B cell (primary cell): ENCODE results near the gene MGAT4B. TPM values are rescaled to one million over a fixed set of nuclear protein-coding genes. Genes with fewer than 3 reads are reported as not detected.

ENCODE experiments used
- ATAC-seq: fragments of 200-7000 bp; cut with Tn5 transposase; one replicate; pipeline ENCODE4 v1.10.0; 2021; ENCODE audit warnings: low read depth, mild to moderate bottlenecking, moderate number of reproducible peaks, moderate library complexity
- CTCF ChIA-PET: fragments of 350-600 bp; sonication (Branson Sonifier 250); formaldehyde crosslinking; loops from one replicate; lab custom pipeline; 2021; ENCODE audit warnings: antibody characterized with exemption, inconsistent platforms; lab: Charles Lee
- POLR2A ChIA-PET: fragments of 350-600 bp; sonication (Branson Sonifier 250); formaldehyde crosslinking; loops from one replicate; lab custom pipeline; 2021; ENCODE audit warnings: antibody characterized with exemption; lab: Charles Lee
- DNase-seq: peaks from one replicate; pipeline ENCODE4 v3.0.0; 2013
- H2AFZ ChIP-seq: 2 replicates; pipeline ENCODE4 v1.6.1; 2012; ENCODE audit warnings: mild to moderate bottlenecking, low read depth, low read length; ENCODE audit not compliant: insufficient read depth, poor library complexity, severe bottlenecking
- H3K27ac ChIP-seq, 2 donors: 1 replicate in 1 of 2; 2 replicates in 1 of 2; pipeline ENCODE4 v1.5.1; 2012 to 2013; ENCODE audit warnings: low read length in 2 of 2, mild to moderate bottlenecking in 2 of 2, moderate library complexity in 1 of 2
- H3K27me3 ChIP-seq, 4 experiments: fragments of 200-600 bp in 1 of 4; sonication (generic) in 1 of 4; replicated peaks in 1 of 4; 1 replicate in 2 of 4; 2 replicates in 2 of 4; pipeline versions ENCODE4 v1.6.1 to v1.7.0; 2013 to 2016; ENCODE audit warnings: low read length in 3 of 4, mild to moderate bottlenecking in 2 of 4, mixed read lengths in 1 of 4, moderate library complexity in 1 of 4; ENCODE audit not compliant: insufficient read depth in 4 of 4, control insufficient read depth in 3 of 4; ENCODE audit errors: control extremely low read depth in 1 of 4
- H3K36me3 ChIP-seq, 2 experiments: replicated peaks in 1 of 2; 1 replicate in 1 of 2; 2 replicates in 1 of 2; pipeline versions ENCODE4 v1.6.1 to v1.7.1; 2013; ENCODE audit warnings: low read length in 1 of 2; ENCODE audit not compliant: insufficient read depth in 2 of 2, control insufficient read depth in 1 of 2; ENCODE audit errors: control extremely low read depth in 1 of 2, extremely low read depth in 1 of 2
- H3K4me1 ChIP-seq, 2 donors: fragments of 200-600 bp in 1 of 2; sonication (generic) in 1 of 2; 1 replicate in 1 of 2; 2 replicates in 1 of 2; pipeline versions ENCODE4 v1.5.1 to v1.6.1; 2013 to 2017; ENCODE audit warnings: low read length in 2 of 2; ENCODE audit not compliant: control insufficient read depth in 2 of 2, insufficient read depth in 2 of 2
- H3K4me2 ChIP-seq: replicated peaks from 2 replicates; pipeline ENCODE3; 2012; ENCODE audit warnings: mild to moderate bottlenecking, low read depth, low read length; ENCODE audit not compliant: poor library complexity, severe bottlenecking
- H3K4me3 ChIP-seq, 5 experiments: fragments of 200-600 bp in 1 of 5; sonication (generic) in 1 of 5; 1 replicate in 3 of 5; 2 replicates in 2 of 5; pipeline versions ENCODE4 v1.5.1 to v1.7.0; 2011 to 2016; ENCODE audit warnings: low read length in 4 of 5, mild to moderate bottlenecking in 4 of 5, low read depth in 2 of 5, control low read depth in 1 of 5, moderate library complexity in 1 of 5; ENCODE audit not compliant: insufficient read depth in 1 of 5; ENCODE audit errors: control extremely low read depth in 1 of 5, extremely low read depth in 1 of 5
- H3K79me2 ChIP-seq: fragments of 200-600 bp; sonication (generic); one replicate; pipeline ENCODE4 v1.6.0; 2016; ENCODE audit warnings: low read length; ENCODE audit not compliant: control insufficient read depth, insufficient read depth
- H3K9ac ChIP-seq: fragments of 200-600 bp; sonication (generic); 2 replicates; pipeline ENCODE4 v1.6.1; 2017; ENCODE audit warnings: mild to moderate bottlenecking, low read length, moderate library complexity
- H3K9me3 ChIP-seq, 3 donors: one replicate each; pipeline versions ENCODE4 v1.6.1 to v1.7.1; 2013; ENCODE audit warnings: low read length in 2 of 3; ENCODE audit not compliant: control insufficient read depth in 2 of 3, insufficient read depth in 1 of 3; ENCODE audit errors: control extremely low read depth in 1 of 3
- H4K20me1 ChIP-seq: 2 replicates; pipeline ENCODE4 v1.6.0; 2012; ENCODE audit warnings: mild to moderate bottlenecking, low read length; ENCODE audit not compliant: insufficient read depth, control insufficient read depth, poor library complexity, severe bottlenecking
- H3K27ac Mint-ChIP-seq: one replicate; pipeline ENCODE4 v1.8.0; 2021; ENCODE audit warnings: mixed read lengths
- H3K27me3 Mint-ChIP-seq: one replicate; pipeline ENCODE4 v1.8.0; 2021; ENCODE audit warnings: mixed read lengths
- H3K4me1 Mint-ChIP-seq: one replicate; pipeline ENCODE4 v1.8.0; 2021; ENCODE audit warnings: mixed read lengths
- H3K4me3 Mint-ChIP-seq: one replicate; pipeline ENCODE4 v1.8.0; 2021; ENCODE audit warnings: mixed read lengths
- H3K9me3 Mint-ChIP-seq: one replicate; pipeline ENCODE4 v1.8.0; 2022; ENCODE audit warnings: mixed read lengths; ENCODE audit not compliant: insufficient read depth
- CTCF ChIP-seq: fragments of 200-600 bp; IDR thresholded peaks from one replicate; pipeline ENCODE4 v1.8.0; 2022; ENCODE audit warnings: antibody characterized with exemption, mild to moderate bottlenecking
- EZH2 ChIP-seq: IDR thresholded peaks from 2 replicates; pipeline ENCODE4 v1.6.1; 2012; ENCODE audit warnings: borderline replicate concordance, low read depth, mild to moderate bottlenecking, moderate library complexity, low read length; ENCODE audit not compliant: insufficient read depth, poor library complexity, severe bottlenecking
- WGBS: methylation state at CpG from one replicate; pipeline ENCODE4 v1.1.5; 2013; ENCODE audit warnings: missing lambda C conversion rate; ENCODE audit not compliant: insufficient coverage; 5-methylcytosine and 5-hydroxymethylcytosine counted together
- intact Hi-C: fragments of 100-400 bp; cut with micrococcal nuclease; formaldehyde crosslinking; loops from one replicate; pipeline ENCODE4 v1.10.0; 2022
- polyA plus RNA-seq: library from polyadenylated mRNA; depleted of rRNA; stranded (reverse); fragments of >200 nt; gene quantifications from 2 replicates; pipeline ENCODE4 v1.2.3, GENCODE V29; 2012
- total RNA-seq, 2 donors: library from RNA; stranded (reverse); fragments of 120-200 nt in 1 of 2; gene quantifications; 1 replicate in 1 of 2; 2 replicates in 1 of 2; pipeline versions ENCODE4 v1.2.3 to v1.2.4, GENCODE V29; 2013 to 2022

Gene MGAT4B
- total and polyA plus RNA-seq, 2 donors (not counting 1 experiment from before 2014, with no cell fraction given) = 105 to 165 TPM

- CTCF ChIA-PET = interaction anchor here (2.2 kb wide), 1 partner anchor 28 kb away, joined by 7 read pairs; no protein-coding TSS in a partner anchor
- H3K27ac Mint-ChIP-seq = no peak overlapping the region
These were observed 32.2 kb downstream of the MGAT4B start for GRCh38 chr5:179774442-179774841.

GRCh38 chr5:179773686-179774040 lies 33.0 kb downstream of the MGAT4B start:
- Histone ChIP-seq H3K4me2 (no peak overlapping the region), H2AFZ (no peak overlapping the region), H3K4me1 (no peaks in the 10 kb centered on the region), H3K9ac (no peak overlapping the region), H3K27me3 (no peaks in the 10 kb centered on the region), H3K27ac (no peak overlapping the region), H3K9me3 (no peaks in the 10 kb centered on the region), H3K36me3 (peaks cover 2 to 81% of the 10 kb centered on the region in 2 experiments), H3K4me3 (no peak overlapping the region), H4K20me1 (peaks cover 5% of the 10 kb centered on the region), H3K79me2 (peaks cover 28% of the 10 kb centered on the region)
- CTCF ChIA-PET = interaction anchor here (2.2 kb wide), 1 partner anchor 29 kb away, joined by 7 read pairs; no protein-coding TSS in a partner anchor
- ATAC-seq (no peak), DNase-seq (no peak)
- Mint-ChIP-seq H3K27me3 (no peaks in the 10 kb centered on the region), H3K9me3 (no peaks in the 10 kb centered on the region), H3K4me1 (peaks cover 1% of the 10 kb centered on the region), H3K4me3 (no peak overlapping the region), H3K27ac (no peak overlapping the region)
- TF ChIP-seq EZH2 = no peak
- POLR2A ChIA-PET = no interaction called here
- 98% methylated on average over 9 of the region's 9 CpGs for WGBS
- intact Hi-C loops = no loop called here

More at GRCh38 chr5:179774442-179774841, 32.2 kb downstream of the MGAT4B start:
- no peak overlapping the region for H2AFZ ChIP-seq
- no peaks in the 10 kb centered on the region for H3K9me3 ChIP-seq
- Mint-ChIP-seq H3K27me3 (no peaks in the 10 kb centered on the region), H3K9me3 (no peaks in the 10 kb centered on the region), H3K4me3 (no peak overlapping the region), H3K4me1 (peaks cover 1% of the 10 kb centered on the region)
- H3K9ac ChIP-seq = no peak overlapping the region
- H3K79me2 ChIP-seq = peaks cover 24% of the 10 kb centered on the region
- no peak overlapping the region for H3K4me3 ChIP-seq
- 98% methylated on average over 12 of the region's 12 CpGs for WGBS
- ATAC-seq (no peak), DNase-seq (no peak)
- H3K4me2 ChIP-seq = no peak overlapping the region
- intact Hi-C loops = no loop called here
- POLR2A ChIA-PET = interaction anchor here (0.6 kb wide), 1 partner anchor 17 kb away, joined by 5 read pairs; no protein-coding TSS in a partner anchor
- H3K4me1 ChIP-seq = no peaks in the 10 kb centered on the region
- peaks cover 5% of the 10 kb centered on the region for H4K20me1 ChIP-seq
- no peaks in the 10 kb centered on the region for H3K27me3 ChIP-seq
- peaks cover 2 to 76% of the 10 kb centered on the region in 2 experiments for H3K36me3 ChIP-seq
- no peak overlapping the region for H3K27ac ChIP-seq
- TF ChIP-seq EZH2 (no peak), CTCF (no peak)
